Mononuclear cell (primary cell): Measurements from ENCODE around the gene LACTBL1. TPM values are rescaled to one million over a fixed set of nuclear protein-coding genes. Genes with fewer than 3 reads are reported as not detected.

Experiments
- H3K27me3 ChIP-seq: 2 replicates; pipeline ENCODE4 v1.6.0; 2011; ENCODE audit warnings: low read length, control low read depth; ENCODE audit not compliant: insufficient read depth
- H3K4me1 ChIP-seq: 2 replicates; pipeline ENCODE4 v1.5.1; 2011; ENCODE audit warnings: mild to moderate bottlenecking, low read length, control low read depth; ENCODE audit not compliant: insufficient read depth
- H3K4me3 ChIP-seq: 2 replicates; pipeline ENCODE4 v1.5.1; 2011; ENCODE audit warnings: mild to moderate bottlenecking, low read length, moderate library complexity
- H3K9me3 ChIP-seq: 2 replicates; pipeline ENCODE4 v1.5.1; 2011; ENCODE audit warnings: low read depth, mild to moderate bottlenecking, control low read depth, low read length
- total RNA-seq: library from RNA; depleted of rRNA; stranded (reverse); fragments of >200 nt; gene quantifications from one replicate; pipeline ENCODE4 v1.2.3, GENCODE V29; 2012

The LACTBL1 gene
- total RNA-seq, 1 donor, result not detected

DNA sequence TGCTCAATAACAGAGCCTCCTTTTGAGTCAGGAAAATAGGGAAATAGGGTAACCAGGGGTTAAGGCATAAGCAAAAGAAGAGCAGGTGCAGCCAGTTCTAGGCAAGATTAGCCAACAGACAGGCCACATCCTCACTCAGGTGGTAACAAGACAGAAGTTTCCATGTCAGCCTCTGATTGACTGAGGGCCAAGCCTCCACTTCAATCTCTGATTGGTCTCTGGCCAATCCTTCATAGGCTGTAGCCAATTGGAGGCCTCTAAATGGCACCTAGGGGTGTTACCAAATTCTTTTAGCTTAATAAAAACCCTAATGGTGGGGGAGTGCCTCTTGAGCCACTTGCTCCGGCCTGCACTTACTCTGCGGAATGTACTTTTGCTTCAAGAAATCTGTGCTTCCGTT, 37.2 kb downstream of the LACTBL1 start:
- H3K27me3 ChIP-seq, result no peaks in the 10 kb centered on the region
- H3K4me1 ChIP-seq, result no peaks in the 10 kb centered on the region
- H3K9me3 ChIP-seq, result peaks cover 10% of the 10 kb centered on the region
- H3K4me3 ChIP-seq, result no peak overlapping the region

DNA sequence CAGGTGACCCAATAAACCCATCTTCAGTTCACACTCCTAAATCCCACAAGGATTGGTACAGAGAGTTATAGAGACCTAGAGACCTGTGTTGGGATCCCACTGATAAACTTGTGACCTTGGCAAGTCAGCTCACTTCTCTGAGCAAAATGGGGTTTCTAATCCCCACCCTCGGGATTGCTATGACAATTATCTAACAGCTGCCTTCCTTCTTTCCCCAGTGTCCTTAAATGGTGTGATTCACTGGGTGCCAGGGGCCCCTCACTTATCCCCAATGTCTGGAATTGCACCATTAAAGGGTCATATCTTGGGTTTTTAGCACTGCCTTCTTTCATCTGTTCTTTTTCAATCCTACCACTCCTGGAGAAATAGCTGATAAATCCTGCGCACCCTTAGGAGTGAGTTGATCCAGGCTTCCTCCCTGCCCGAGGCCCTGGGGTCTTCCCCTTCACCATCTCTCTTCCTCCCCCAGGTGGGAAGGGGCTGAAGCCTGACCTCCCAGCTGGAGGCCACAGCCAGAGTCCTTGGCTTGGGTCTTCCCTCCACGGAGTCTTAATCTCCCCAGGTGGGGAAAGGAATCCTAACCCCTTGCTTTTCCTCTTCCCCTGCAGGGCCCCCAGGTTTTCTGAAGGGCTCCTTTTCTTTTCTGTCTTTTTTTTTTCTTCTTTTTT, 39.7 kb downstream of the LACTBL1 start:
- Histone ChIP-seq H3K4me3 (no peak overlapping the region), H3K27me3 (no peaks in the 10 kb centered on the region), H3K9me3 (no peaks in the 10 kb centered on the region), H3K4me1 (no peaks in the 10 kb centered on the region)

DNA sequence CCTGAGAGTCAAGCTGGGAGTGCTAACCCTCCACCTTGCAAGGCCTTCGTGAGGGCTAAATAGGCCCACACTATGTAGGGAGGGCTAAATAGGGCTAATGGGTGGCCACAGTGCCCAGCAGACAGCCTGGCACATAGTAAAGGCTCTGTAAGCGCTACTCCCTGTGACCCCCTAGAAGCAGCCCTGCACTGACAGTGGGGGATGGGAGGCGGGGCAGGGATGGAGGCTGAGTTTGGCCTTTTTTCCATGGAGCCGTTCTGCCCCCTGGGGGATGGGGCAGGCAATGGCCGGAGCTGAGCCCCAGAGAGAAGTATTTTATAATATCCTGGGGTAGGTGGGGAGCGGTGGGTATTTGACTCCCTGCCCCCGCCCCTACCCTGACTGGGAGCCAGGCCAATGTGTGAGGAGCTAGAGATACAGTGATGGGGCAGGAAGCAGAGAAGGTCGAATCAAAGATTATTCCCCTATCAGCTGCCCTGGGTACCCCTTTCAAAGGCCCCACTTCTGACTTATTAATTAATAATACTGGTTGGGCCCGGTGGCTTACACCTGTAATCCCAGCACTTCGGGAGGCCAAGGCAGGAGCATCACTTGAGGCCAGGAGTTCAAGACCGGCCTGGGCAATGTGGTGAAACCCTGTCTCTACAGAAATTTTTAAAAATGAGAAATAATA, 42.3 kb downstream of the LACTBL1 start:
- no peaks in the 10 kb centered on the region for H3K4me1 ChIP-seq
- no peak overlapping the region for H3K4me3 ChIP-seq
- H3K9me3 ChIP-seq, result no peaks in the 10 kb centered on the region
- H3K27me3 ChIP-seq, result no peaks in the 10 kb centered on the region

DNA sequence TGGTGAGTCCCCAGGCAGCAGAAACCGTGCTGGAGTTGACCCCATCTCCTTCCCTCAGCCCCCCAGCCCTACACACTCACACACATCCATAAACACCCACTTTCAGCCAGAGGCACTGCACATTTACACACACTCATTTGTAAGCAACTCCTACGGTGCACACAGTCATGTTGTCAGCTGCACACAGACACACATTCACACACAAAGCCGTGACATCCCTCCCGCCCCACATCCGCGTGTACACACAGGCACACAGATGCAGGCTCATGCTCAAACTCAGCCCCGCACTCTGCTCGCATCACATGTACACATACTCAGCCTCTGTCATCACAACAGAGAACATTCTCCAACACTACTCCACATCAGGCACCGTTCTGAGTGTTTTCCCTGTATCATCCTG, 47.6 kb downstream of the LACTBL1 start:
- Histone ChIP-seq H3K4me1 (no peaks in the 10 kb centered on the region), H3K9me3 (no peaks in the 10 kb centered on the region), H3K27me3 (no peaks in the 10 kb centered on the region), H3K4me3 (no peak overlapping the region)

DNA sequence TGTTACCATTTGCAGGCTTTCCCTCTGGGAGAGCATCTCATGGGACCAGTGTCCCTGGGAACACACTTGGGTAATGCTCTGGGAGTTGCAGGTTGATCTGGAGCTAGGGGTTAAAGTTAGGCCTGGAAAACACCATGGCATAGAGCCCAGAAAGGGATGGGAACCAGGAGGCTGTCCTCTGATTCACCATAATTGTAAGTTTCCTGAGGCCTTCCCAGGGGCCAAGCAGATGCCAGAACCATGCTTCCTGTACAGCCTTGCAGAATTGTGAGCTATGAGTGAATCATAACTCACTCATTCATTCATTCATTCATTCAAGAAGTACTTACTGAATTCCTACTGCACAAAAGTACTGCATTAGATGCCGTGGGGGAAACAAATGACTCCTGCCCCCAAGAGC, 50.0 kb downstream of the LACTBL1 start:
- Histone ChIP-seq H3K4me1 (no peaks in the 10 kb centered on the region), H3K4me3 (no peak overlapping the region), H3K27me3 (no peaks in the 10 kb centered on the region), H3K9me3 (no peaks in the 10 kb centered on the region)

DNA sequence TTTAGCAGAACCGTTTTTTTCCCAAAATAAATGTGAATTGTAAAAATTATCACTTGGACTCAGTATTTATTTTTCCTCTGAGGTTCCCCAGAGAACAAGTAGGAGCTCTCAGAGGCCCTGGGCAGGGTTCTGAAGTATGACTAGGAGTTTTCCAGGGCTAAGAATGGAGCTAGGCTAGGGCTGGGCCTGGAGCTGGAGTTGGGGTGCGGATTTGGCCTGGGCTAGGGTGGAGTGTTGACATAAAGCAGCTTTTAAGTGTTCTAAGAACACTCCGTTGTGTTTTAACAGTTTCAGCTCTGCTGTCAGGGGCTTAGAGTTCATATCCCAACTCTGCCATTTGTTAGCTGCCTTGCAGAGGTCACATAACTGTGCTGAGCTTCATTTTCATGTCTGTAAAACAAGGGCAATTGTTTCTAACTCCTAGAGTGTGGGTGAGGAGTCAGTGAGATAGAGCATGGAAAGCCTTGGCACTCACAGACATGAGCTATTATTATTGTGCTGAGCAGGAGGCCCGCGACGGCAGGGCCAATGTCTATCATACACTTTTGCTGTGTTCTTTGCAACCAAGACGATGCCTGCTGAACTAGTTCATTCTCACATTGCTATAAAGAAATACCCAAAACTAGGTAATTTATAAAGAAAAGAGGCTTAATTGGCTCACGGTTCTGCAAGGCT, 51.1 kb downstream of the LACTBL1 start:
- H3K27me3 ChIP-seq, result no peaks in the 10 kb centered on the region
- H3K4me1 ChIP-seq, result no peaks in the 10 kb centered on the region
- no peaks in the 10 kb centered on the region for H3K9me3 ChIP-seq
- no peak overlapping the region for H3K4me3 ChIP-seq

DNA sequence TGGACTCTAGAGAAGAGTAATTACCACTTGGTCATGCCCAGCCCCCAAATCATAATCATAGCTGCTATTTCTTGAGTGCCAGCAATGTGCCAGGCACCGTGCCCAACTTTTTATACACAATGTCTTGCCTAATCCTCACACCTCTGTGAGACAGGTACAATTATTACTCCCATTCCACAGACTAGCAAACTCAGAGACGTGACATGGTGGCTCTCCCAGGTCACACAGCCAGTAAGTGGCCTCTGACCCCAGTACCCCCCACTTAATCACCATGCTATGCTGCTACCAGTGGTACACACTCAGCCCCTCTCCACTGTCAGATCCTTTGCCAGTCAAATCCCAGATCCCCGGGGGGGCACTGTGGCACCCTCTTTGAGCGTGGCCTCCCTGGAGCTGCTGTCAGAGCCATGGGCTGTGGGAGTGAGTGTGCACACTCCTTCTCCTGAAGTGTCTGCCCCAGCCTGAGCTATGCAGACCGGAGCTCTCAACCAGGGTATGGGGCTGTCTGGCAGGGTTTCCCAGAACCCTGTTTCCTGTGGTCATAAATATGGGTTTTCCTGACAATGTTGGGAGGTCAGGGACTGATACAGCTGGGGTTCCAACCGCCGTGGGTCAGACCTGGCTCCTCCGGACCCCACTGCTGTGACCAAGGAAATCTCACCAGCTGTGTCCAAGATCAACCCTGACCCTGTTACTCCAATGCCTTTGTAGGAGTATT, 51.8 kb downstream of the LACTBL1 start:
- Histone ChIP-seq H3K27me3 (no peaks in the 10 kb centered on the region), H3K4me3 (no peak overlapping the region), H3K4me1 (no peaks in the 10 kb centered on the region), H3K9me3 (no peaks in the 10 kb centered on the region)

DNA sequence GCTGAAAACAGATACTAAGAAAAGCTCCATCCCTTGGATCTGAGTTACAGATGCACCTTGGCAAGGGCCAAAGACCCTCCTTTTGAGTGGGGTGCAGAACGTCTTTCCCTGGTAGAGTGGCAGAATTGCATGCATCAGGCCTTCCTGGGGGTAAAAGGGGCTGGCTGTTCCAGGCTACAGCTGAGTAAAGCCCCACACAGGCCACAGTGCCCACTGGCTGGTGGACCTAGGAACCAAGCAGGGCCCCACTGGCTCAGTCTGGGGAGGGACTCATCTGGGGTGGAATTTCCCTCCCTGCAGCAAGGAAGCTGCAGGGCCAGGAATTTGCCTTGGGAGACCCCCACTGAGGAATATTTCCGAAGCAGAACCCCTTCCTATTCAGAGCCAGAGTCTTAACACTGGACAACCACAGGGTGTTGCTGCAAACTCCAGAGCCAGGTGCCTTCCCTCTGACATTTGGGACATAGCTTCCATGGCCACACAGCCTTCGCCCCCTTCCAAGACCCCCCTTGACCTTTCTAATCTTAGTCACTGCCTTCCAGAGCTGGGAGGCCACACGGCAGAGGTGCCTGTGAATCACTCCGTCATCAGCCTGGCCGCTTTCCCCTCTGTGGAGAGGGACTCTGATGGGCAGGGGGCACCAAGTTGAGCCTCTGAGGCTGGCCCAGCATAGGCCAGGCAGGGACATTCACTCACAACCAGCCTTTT, 52.5 kb downstream of the LACTBL1 start:
- H3K4me1 ChIP-seq, result no peaks in the 10 kb centered on the region
- no peaks in the 10 kb centered on the region for H3K27me3 ChIP-seq
- H3K4me3 ChIP-seq, result no peak overlapping the region
- no peaks in the 10 kb centered on the region for H3K9me3 ChIP-seq

DNA sequence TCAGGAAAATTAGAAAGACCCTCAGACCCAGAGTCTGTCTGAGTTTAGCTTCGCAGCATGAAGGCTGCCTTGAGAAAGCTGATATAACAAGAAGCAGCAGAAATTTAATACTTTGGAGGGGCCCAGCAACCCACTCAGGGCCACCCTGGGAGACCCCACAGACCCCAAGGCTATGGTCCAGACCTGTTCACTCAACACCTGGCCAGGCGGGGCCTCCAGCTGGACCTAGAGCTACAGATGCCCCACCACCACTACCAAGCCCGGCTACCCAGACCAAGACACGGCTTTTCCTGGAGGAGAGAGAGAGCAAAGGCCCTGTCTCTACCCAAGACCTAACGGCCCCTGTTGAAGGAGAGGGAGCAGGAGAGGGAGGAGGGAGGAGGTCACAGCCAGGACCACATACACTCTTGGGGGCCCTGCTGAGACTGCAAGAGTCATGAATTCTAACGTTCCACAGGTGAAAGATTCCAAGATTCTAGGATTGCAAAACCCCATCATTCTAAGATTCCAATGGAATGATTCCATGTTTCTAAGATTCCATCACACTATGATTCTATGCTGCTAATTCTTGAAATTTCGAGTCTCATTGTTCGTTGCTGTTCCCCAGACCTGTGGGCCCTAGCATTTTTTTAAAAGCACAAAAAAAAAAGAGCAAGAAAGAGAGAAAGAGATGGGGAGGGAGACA, 53.2 kb downstream of the LACTBL1 start:
- Histone ChIP-seq H3K9me3 (no peaks in the 10 kb centered on the region), H3K27me3 (no peaks in the 10 kb centered on the region), H3K4me3 (no peak overlapping the region), H3K4me1 (no peaks in the 10 kb centered on the region)

DNA sequence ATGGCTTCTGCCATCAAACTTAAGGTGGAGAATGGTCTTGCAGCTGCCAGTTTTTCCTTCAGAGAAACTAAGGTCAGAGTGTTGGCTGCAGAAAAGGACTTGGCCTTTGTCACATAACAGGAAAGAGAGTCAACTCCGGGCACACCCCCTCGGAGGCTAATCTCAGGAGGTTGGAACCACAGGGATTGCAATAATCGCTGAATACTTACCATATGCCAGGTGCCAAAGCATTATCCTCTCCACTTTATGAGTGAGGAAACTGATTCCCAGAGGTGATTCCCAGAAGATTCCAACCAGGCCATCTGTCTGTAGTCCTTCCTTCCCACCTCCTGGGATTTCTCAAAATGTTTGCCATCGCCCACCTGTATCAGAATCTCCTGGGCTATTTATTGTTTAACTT, 54.0 kb downstream of the LACTBL1 start:
- no peaks in the 10 kb centered on the region for H3K9me3 ChIP-seq
- H3K4me3 ChIP-seq, result no peak overlapping the region
- H3K4me1 ChIP-seq, result no peaks in the 10 kb centered on the region
- no peaks in the 10 kb centered on the region for H3K27me3 ChIP-seq

DNA sequence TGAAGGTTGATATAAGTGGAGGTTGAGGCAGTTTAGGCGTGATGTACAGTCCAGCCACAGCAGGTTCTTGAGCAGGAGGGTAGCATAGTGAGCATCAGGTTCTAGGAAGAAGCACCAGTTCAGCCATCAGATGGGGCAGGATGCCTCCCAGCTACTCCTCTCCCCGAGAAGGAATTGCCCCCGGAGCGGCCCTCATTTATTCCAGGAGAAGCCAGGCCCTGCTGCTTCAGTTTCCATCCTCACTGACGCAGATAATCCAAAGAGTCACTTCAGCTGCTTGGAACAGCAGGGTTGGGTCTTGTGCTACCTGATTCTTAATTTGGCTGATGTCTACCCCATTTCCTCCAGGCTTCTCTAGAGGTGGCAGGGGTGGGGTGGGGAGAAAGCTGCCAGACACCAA, 54.7 kb downstream of the LACTBL1 start:
- no peaks in the 10 kb centered on the region for H3K27me3 ChIP-seq
- no peaks in the 10 kb centered on the region for H3K4me1 ChIP-seq

DNA sequence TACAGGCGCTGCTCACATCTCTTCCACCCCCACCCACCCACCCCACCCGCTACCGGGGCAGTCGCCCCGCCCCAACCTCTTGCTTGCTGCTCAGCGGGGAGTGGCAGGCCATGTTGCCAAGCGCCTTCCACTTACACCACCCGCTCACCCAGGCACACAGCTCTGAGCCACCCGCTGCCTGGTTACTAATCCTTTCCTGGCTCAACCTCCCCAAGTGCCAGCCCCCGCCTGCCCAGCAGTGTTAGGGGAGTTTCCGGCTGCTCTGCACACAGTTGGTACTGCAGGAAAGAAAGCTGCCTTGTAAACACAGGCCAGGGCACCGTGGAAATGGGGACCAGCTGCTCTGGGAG, 56.2 kb downstream of the LACTBL1 start:
- Histone ChIP-seq H3K4me3 (no peak overlapping the region), H3K9me3 (no peaks in the 10 kb centered on the region)

More for the DNA sequence above, 54.7 kb downstream of the LACTBL1 start:
- H3K4me3 ChIP-seq, result no peak overlapping the region
- no peaks in the 10 kb centered on the region for H3K9me3 ChIP-seq

DNA sequence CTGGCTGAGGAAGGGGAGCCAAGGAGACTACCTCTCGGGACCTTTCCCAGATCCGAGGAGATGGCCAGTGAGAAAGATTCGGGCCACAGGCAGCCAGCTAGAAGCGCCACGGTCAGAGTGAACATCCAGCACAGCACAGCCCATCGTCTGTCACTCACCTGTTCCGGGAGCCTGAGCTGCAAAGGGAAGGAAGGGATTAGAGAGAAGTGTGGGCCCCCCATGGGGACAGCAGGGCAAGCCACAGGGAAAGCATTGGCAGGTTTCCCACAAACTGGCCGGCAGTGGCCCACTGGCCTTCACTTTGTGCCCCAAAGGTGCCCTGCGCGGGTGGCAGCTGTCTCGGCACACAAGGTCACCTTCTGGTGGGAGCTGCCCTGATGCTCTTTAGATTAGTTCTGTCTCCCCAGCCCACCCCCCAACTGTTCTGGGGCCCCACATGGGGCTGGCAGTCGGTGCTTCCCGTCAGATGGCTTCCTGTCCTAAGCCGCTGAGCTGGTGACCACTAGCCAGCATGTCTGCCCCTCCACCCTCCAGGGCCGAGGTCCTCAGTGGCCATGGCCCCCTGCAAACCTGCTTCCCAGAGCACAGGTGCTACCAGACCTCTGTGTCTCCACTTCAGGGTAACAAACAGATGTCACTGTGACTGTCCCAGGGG, 56.7 kb downstream of the LACTBL1 start:
- H3K9me3 ChIP-seq, result no peaks in the 10 kb centered on the region
- no peaks in the 10 kb centered on the region for H3K4me1 ChIP-seq
- H3K27me3 ChIP-seq, result no peaks in the 10 kb centered on the region
- no peak overlapping the region for H3K4me3 ChIP-seq

More for the DNA sequence above, 56.2 kb downstream of the LACTBL1 start:
- H3K27me3 ChIP-seq, result no peaks in the 10 kb centered on the region
- H3K4me1 ChIP-seq, result no peaks in the 10 kb centered on the region

DNA sequence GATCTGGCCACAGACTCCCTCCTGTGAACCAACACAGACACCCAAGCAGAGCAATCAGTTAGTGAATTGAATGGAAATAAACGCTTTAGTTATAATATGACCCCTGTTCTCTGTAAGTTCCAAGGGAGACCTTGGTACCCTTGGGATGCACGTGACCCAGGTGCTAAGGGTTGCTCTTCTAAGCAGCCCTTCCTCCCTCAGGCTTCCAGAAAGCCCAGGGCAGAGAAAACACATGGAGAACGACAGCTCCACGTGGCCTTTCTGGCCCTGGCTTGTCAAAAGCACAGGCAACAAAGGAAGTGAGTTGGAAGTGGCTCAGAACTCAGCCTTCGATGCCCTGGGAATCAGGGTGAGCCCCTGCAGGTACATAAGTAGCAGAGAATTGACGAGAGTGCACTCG, 57.4 kb downstream of the LACTBL1 start:
- Histone ChIP-seq H3K9me3 (no peaks in the 10 kb centered on the region), H3K27me3 (no peaks in the 10 kb centered on the region), H3K4me3 (no peak overlapping the region), H3K4me1 (no peaks in the 10 kb centered on the region)
